ENCODE measurements around the gene ULK1.
A peak's percentile ranks its signal among the peaks of the same experiment; 100 is the strongest.

The ULK1 gene

GRCh38 chr12:131895640-131896079, 1.2 kb downstream of the ULK1 start:
- DNase-seq (ENCODE audit: insufficient read length, low spot score), result no peak
- FAIRE-seq, result no peak
- no peak for TF ChIP-seq CTCF (IDR thresholded peaks at IDR 0.05; ENCODE audit: insufficient read depth, missing control alignments)

GRCh38 chr12:131896080-131896810, 1.8 kb downstream of the ULK1 start:
- DNase-seq (ENCODE audit: insufficient read length, low spot score), result peak; percentile 90
- FAIRE-seq, result no peak
- TF ChIP-seq CTCF (IDR thresholded peaks at IDR 0.05; ENCODE audit: insufficient read depth, missing control alignments), result no peak

GRCh38 chr12:131896811-131897270, 2.4 kb downstream of the ULK1 start:
- DNase-seq (ENCODE audit: insufficient read length, low spot score), result no peak
- FAIRE-seq, result no peak
- TF ChIP-seq CTCF (IDR thresholded peaks at IDR 0.05; ENCODE audit: insufficient read depth, missing control alignments), result no peak

GRCh38 chr12:131897276-131897675, 2.9 kb downstream of the ULK1 start:
- DNase-seq (ENCODE audit: insufficient read length, low spot score) (no peak), FAIRE-seq (no peak)
- no peak for TF ChIP-seq CTCF (IDR thresholded peaks at IDR 0.05; ENCODE audit: insufficient read depth, missing control alignments)

- no peak for TF ChIP-seq CTCF (IDR thresholded peaks at IDR 0.05; ENCODE audit: insufficient read depth, missing control alignments)
- DNase-seq (ENCODE audit: insufficient read length, low spot score), result no peak
- FAIRE-seq, result no peak
These were observed 3.5 kb downstream of the ULK1 start for GRCh38 chr12:131897875-131898274.

GRCh38 chr12:131900397-131900796, 6.0 kb downstream of the ULK1 start:
- TF ChIP-seq CTCF (IDR thresholded peaks at IDR 0.05; ENCODE audit: insufficient read depth, missing control alignments), result no peak
- DNase-seq (ENCODE audit: insufficient read length, low spot score), result no peak
- no peak for FAIRE-seq

All from D721Med (cell line).